ENCODE data around the gene PLAAT1.

- TF ChIP-seq GATA2 (IDR thresholded peaks at IDR 0.05; ENCODE audit: low read depth, low read length) (no peak), GATA3 (IDR thresholded peaks at IDR 0.05; ENCODE audit: low read depth, low read length) (no peak)
Measured at GRCh38 chr3:193230610-193231009, 10.4 kb upstream of the PLAAT1 start.

Measured in SH-SY5Y (cell line).